ENCODE data around the gene ZNF500. TPM values are rescaled to one million over a fixed set of nuclear protein-coding genes. Genes with fewer than 3 reads are reported as not detected.
A peak's percentile ranks its signal among the peaks of the same experiment; 100 is the strongest.

ZNF500 gene
- total RNA-seq, 1 experiment from 2014 or later: 10.6 TPM

GRCh38 chr16:4775005-4775404, 8.0 kb upstream of the ZNF500 start:
- no peak for DNase-seq (ENCODE audit: low read depth)

- no peak for DNase-seq (ENCODE audit: low read depth)
Measured at GRCh38 chr16:4772351-4772750, 5.4 kb upstream of the ZNF500 start.

- no peak for DNase-seq (ENCODE audit: low read depth)
Measured at GRCh38 chr16:4771646-4772045, 4.7 kb upstream of the ZNF500 start.

- no peak for DNase-seq (ENCODE audit: low read depth)
Measured at GRCh38 chr16:4769306-4769638, 2.3 kb upstream of the ZNF500 start.

GRCh38 chr16:4768549-4769305, 1.8 kb upstream of the ZNF500 start:
- DNase-seq (ENCODE audit: low read depth): peak; percentile 91

- DNase-seq (ENCODE audit: low read depth): no peak
Measured at GRCh38 chr16:4767872-4768548, 1.0 kb upstream of the ZNF500 start.

- no peak for DNase-seq (ENCODE audit: low read depth)
Measured at GRCh38 chr16:4765511-4766474, 1.2 kb downstream of the ZNF500 start.

- no peak for DNase-seq (ENCODE audit: low read depth)
Measured at GRCh38 chr16:4763791-4764190, 3.2 kb downstream of the ZNF500 start.

GRCh38 chr16:4762205-4762604, 4.8 kb downstream of the ZNF500 start:
- DNase-seq (ENCODE audit: low read depth): no peak

GRCh38 chr16:4760221-4760910, 6.6 kb downstream of the ZNF500 start:
- DNase-seq (ENCODE audit: low read depth): no peak

GRCh38 chr16:4755687-4756086, 11.3 kb downstream of the ZNF500 start:
- DNase-seq (ENCODE audit: low read depth): no peak

- no peak for DNase-seq (ENCODE audit: low read depth)
Measured at GRCh38 chr16:4754865-4755264, 12.1 kb downstream of the ZNF500 start.

- no peak for DNase-seq (ENCODE audit: low read depth)
Measured at GRCh38 chr16:4753227-4753626, 13.7 kb downstream of the ZNF500 start.

GRCh38 chr16:4752351-4753100, 14.4 kb downstream of the ZNF500 start:
- no peak for DNase-seq (ENCODE audit: low read depth)

GRCh38 chr16:4750896-4751295, 16.1 kb downstream of the ZNF500 start:
- DNase-seq (ENCODE audit: low read depth): no peak

- DNase-seq (ENCODE audit: low read depth): no peak
Measured at GRCh38 chr16:4749700-4750257, 17.2 kb downstream of the ZNF500 start.

- DNase-seq (ENCODE audit: low read depth): no peak
Measured at GRCh38 chr16:4748682-4749411, 18.1 kb downstream of the ZNF500 start.

GRCh38 chr16:4747906-4748681, 18.9 kb downstream of the ZNF500 start:
- no peak for DNase-seq (ENCODE audit: low read depth)

All from HT1080 (cell line).